ENCODE results near the gene MPP3.
A peak's percentile ranks its signal among the peaks of the same experiment; 100 is the strongest.

Gene MPP3

GRCh38 chr17:43778337-43779144 lies 54.4 kb downstream of the MPP3 start, which contains the start of gene DUSP3:
TSS of gene DUSP3 (minus strand) at chr17:43778977. CDS start at chr17:43778924, 53 bp downstream.
- DNase-seq (ENCODE audit: low read depth in 2 of 3, low spot score in 2 of 3): peak; percentile 40 to 45 (median 42)

GRCh38 chr17:43774304-43775250 lies 58.4 kb downstream of the MPP3 start:
- no peak for DNase-seq (ENCODE audit: low read depth in 2 of 3, low spot score in 2 of 3)

GRCh38 chr17:43772877-43773648 lies 59.9 kb downstream of the MPP3 start:
- DNase-seq (ENCODE audit: low read depth in 2 of 3, low spot score in 2 of 3): no peak

DNA sequence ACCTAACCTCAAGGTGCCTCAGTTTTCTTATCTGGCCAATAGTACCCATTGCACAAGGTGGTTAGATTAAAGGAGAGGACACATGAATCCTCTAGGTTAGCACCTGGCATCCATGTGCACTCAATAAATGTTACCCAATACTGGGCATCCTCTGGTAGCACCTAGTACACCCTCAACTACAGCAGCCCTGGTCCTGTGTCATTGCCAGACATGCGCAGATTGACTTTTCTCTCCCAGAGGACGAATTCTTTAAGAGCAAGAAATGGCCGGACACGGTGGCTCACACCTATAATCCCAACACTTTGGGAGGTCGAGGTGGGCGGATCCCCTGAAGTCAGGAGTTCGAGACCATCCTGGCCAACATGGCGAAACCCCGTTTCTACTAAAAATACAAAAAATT lies 61.5 kb downstream of the MPP3 start:
- DNase-seq (ENCODE audit: low read depth in 2 of 3, low spot score in 2 of 3): no peak

- no peak for DNase-seq (ENCODE audit: low read depth in 2 of 3, low spot score in 2 of 3)
Observed at GRCh38 chr17:43770957-43771356, 62.0 kb downstream of the MPP3 start.

DNA sequence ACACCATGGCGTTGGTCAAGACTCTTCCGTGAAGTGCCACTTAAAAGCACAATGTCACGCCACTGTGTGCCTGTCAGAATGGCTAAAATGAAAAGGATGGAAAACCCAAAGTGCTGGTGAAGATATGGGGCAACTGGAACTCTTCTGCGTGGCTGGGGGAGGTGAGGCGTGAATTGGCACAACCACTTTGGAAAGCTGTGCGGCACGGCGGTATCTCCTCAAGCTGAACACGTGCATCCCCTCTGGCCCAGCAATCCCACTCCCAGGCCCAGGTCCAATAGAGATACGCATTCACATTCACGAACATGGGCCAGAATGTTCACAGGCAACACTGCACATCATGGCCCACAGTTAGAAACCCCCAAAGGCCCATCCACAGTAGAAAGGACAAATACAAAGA lies 63.1 kb downstream of the MPP3 start:
- DNase-seq (ENCODE audit: low read depth in 2 of 3, low spot score in 2 of 3): no peak

- DNase-seq (ENCODE audit: low read depth in 2 of 3, low spot score in 2 of 3): no peak
Observed at GRCh38 chr17:43769426-43769825, 63.5 kb downstream of the MPP3 start.

- DNase-seq (ENCODE audit: low read depth in 2 of 3, low spot score in 2 of 3): no peak
Observed at GRCh38 chr17:43768943-43769342, 64.0 kb downstream of the MPP3 start.

DNA sequence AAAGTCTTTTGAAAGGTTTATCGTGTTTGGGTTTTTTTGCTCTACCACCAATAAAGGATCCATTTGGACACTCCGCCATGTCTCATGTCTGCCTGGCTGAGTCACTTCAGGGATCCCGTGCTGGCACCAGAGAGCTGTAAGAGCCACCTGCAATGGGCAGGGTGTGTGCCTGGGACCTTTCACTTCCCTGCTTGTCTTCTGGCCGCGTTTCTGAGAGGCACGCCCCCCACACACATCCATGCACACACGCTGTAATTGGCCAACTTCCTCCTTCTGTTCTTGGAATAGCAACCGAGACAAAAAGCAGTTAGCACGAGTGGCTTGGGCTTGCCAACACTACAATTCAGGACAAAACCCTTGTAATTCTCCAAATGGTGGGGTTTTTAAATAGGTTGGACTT lies 64.6 kb downstream of the MPP3 start:
- no peak for DNase-seq (ENCODE audit: low read depth in 2 of 3, low spot score in 2 of 3)

GRCh38 chr17:43767713-43768059 lies 65.3 kb downstream of the MPP3 start:
- no peak for DNase-seq (ENCODE audit: low read depth in 2 of 3, low spot score in 2 of 3)

GRCh38 chr17:43767053-43767712 lies 65.8 kb downstream of the MPP3 start:
- no peak for DNase-seq (ENCODE audit: low read depth in 2 of 3, low spot score in 2 of 3)

DNA sequence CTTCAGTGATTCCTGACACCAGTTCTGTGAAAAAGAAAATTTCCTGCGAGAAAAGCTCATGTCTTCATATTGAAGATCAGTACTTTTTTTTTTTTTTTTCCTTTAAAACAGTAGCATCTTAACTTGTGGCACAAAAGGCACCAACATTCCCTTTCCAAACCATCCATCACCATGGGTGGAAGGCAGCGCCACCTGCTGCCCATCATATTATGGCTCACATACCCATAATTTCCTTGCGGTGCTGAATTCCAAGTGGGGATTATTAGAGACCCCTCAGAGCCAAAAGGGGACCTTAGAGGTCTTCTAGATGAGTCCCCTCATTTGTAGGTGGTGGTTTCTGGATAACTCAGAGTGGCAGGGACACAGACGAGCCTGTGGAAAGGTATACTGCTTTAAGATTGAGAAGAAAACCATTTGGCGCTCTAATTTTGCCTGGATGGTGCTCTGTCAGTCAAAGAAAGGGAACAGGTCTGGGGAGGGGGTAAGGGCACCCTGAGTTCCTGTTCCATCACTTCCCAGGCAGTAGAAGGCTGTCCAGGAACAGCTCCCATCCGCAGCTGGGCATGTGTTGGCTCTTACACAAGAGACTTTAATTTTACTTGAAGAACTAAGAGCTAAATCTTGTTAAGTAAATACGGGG lies 66.4 kb downstream of the MPP3 start:
- no peak for DNase-seq (ENCODE audit: low read depth in 2 of 3, low spot score in 2 of 3)

- DNase-seq (ENCODE audit: low read depth in 2 of 3, low spot score in 2 of 3): peak; percentile 66 to 89 (median 87)
Observed at GRCh38 chr17:43760254-43760852, 72.6 kb downstream of the MPP3 start.

DNA sequence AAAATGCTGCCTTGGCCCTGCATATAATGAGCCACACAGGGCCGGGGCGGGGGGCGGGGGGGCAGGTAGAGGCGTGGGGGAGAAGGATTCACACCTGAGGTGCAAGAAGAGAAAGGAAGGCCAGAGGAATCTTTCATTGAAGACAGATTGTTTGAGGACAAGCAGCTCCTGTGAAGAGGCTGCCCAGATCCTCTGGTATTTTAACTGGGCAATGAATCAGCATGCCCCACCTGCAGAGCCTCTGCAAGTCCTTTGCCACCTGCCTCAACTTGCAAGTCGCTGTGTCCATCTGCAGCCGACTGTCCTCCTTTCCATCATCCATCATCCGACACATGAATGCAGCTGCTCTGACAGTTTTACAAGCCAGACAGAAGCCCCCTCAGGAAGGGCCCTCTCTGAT lies 73.1 kb downstream of the MPP3 start:
- DNase-seq (ENCODE audit: low read depth in 2 of 3, low spot score in 2 of 3): no peak

DNA sequence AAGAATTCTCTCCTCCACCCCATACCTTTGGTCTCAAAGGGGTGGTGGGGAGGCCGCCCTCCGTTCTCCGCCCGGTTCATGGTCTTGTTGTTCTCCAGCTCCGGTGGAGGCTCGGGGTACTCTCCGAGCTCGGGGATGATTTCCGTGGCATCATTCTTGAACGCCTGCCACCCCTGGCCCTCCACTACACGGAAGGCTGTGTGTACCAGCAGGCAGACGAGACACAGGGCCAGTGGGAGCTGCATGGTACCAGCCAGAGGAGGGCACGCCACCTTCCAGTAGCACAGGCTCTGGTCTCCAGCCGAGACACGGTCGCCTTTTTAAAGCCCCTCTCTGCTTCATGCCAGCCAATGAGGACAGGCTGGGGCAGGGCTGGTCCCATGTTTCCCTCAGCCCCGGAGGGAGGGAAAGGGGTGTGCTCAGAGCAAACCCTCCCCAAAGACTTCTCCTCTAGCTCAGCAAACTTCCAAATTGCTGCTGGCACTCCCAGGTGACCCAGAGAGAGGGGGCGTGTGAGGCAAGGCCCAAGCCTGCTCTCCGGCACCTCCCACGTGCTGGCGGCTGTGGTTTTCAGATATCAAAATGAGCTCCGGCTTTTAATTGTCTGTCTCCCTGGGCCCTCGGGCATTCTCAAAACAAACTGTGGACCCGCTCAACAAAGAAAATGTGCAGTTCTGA lies 74.3 kb downstream of the MPP3 start, which contains the start of gene SOST:
Gene SOST, minus strand, starts transcription at position 295 of the 678 bp plus-strand sequence. Its CDS starts 50 bp downstream, at position 245.
- DNase-seq (ENCODE audit: low read depth in 2 of 3, low spot score in 2 of 3): no peak

GRCh38 chr17:43758086-43758485 lies 74.9 kb downstream of the MPP3 start:
- no peak for DNase-seq (ENCODE audit: low read depth in 2 of 3, low spot score in 2 of 3)

- no peak for DNase-seq (ENCODE audit: low read depth in 2 of 3, low spot score in 2 of 3)
Observed at GRCh38 chr17:43757171-43757660, 75.7 kb downstream of the MPP3 start.

DNA sequence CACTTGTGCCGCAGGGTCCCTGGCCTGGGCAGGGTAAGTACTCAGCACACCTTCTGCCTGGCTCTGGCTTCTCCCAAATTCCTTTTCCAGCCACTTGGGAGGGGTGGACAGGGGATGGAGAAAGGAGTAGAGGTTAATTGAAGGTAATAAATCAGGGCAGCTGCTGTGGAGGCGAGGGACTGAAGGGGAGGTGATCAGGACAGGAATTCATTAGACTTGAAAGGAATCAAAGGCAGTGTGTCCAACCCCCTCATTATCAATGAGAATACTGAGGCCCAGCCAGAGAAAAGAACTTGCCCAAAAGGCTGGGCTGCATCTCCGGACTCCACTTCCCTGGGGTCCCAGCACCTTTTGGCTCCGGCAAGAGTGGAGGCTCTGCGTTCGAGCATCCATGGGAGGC lies 76.7 kb downstream of the MPP3 start:
- DNase-seq (ENCODE audit: low read depth in 2 of 3, low spot score in 2 of 3): no peak

DNA sequence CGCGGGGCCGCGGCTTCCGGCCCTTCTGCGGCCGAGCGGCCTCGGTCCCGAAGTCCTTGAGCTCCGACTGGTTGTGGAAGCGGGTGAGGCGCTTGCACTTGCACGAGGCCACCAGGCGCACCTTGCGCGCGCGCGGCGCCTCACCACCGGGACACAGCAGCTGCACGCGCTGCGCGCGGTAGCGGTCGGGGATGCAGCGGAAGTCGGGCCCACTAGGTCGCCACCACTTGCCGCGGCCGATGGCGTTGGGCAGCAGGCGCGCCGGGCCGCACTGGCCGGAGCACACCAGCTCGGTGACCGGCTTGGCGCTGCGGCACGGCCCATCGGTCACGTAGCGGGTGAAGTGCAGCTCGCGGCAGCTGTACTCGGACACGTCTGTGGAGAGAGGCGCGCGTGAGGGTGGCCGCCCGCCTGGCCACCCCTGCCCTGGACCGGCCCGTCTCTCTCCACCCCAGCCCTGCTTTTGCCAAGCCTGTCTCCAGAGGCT lies 77.5 kb downstream of the MPP3 start:
- no peak for DNase-seq (ENCODE audit: low read depth in 2 of 3, low spot score in 2 of 3)
